Adrenal gland (tissue), 5 donors: ENCODE data around the gene MAP7.

Experiments
- POLR2A ChIP-seq, 2 donors: fragments of 450-650 bp; IDR thresholded peaks; one replicate each; pipeline ENCODE4 v1.6.1; 2017; ENCODE audit warnings: antibody characterized with exemption in 2 of 2, mild to moderate bottlenecking in 2 of 2, moderate library complexity in 1 of 2
- TF ChIP-seq, protein P1 (sequence below), 6 experiments: fragments of 450-650 bp in 4 of 6; fragments of 200-600 bp in 2 of 6; sonication (generic) in 1 of 6; IDR thresholded peaks; 1 replicate in 5 of 6; 2 replicates in 1 of 6; pipeline versions ENCODE4 v1.5.1 to v1.8.0; 2016 to 2021; ENCODE audit warnings: antibody characterized with exemption in 6 of 6, mild to moderate bottlenecking in 2 of 6, moderate library complexity in 1 of 6
- donor health status: DM: no; HTN: no; CAD: no.

DNA sequence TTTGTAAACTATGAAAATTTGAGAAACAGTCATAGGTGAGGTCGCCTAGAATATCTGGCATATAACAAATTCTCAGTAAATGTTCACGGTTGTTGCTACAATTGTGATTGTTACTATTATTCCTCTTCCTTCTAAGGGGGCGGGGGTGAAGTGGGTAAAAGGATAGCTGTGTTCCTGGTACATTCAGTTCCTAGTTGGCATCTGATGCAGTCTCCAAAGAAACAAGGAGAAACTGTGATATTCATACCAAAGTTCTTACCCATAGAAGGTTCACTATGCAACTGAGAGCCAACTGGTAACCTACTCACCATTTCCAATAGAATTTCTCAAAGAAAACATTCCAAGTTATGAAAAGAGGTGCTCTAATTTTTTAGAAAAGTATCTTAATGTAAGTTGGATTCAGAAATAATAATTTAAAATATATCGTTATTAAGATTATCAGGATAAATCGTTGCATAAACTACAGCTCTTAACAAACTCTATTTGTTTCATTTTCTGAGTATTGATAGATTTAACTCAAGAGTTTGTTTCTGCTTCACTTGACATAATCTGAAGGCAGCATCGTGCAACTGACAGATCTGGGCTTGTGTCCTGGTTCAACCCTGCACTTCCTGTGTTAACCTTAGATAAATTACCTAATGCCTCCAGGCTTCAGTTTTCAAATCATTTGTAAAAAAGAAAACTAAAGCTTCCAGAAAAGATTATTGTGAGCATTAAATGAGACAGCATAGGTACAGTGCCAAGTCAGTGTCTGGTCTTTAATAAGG is 13.3 kb upstream of the MAP7 start:
- TF ChIP-seq, protein P1, sequence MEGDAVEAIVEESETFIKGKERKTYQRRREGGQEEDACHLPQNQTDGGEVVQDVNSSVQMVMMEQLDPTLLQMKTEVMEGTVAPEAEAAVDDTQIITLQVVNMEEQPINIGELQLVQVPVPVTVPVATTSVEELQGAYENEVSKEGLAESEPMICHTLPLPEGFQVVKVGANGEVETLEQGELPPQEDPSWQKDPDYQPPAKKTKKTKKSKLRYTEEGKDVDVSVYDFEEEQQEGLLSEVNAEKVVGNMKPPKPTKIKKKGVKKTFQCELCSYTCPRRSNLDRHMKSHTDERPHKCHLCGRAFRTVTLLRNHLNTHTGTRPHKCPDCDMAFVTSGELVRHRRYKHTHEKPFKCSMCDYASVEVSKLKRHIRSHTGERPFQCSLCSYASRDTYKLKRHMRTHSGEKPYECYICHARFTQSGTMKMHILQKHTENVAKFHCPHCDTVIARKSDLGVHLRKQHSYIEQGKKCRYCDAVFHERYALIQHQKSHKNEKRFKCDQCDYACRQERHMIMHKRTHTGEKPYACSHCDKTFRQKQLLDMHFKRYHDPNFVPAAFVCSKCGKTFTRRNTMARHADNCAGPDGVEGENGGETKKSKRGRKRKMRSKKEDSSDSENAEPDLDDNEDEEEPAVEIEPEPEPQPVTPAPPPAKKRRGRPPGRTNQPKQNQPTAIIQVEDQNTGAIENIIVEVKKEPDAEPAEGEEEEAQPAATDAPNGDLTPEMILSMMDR (IDR thresholded peaks at IDR 0.05): no peak
- TF ChIP-seq POLR2A (IDR thresholded peaks at IDR 0.05): no peak
